ENCODE results near the gene CELSR2.

Gene CELSR2

GRCh38 chr1:109252893-109253802, 3.8 kb downstream of the CELSR2 start:
- no peak for FAIRE-seq

GRCh38 chr1:109253803-109254620, 4.7 kb downstream of the CELSR2 start:
- FAIRE-seq, result no peak

GRCh38 chr1:109254621-109255096, 5.3 kb downstream of the CELSR2 start:
- FAIRE-seq, result no peak

DNA sequence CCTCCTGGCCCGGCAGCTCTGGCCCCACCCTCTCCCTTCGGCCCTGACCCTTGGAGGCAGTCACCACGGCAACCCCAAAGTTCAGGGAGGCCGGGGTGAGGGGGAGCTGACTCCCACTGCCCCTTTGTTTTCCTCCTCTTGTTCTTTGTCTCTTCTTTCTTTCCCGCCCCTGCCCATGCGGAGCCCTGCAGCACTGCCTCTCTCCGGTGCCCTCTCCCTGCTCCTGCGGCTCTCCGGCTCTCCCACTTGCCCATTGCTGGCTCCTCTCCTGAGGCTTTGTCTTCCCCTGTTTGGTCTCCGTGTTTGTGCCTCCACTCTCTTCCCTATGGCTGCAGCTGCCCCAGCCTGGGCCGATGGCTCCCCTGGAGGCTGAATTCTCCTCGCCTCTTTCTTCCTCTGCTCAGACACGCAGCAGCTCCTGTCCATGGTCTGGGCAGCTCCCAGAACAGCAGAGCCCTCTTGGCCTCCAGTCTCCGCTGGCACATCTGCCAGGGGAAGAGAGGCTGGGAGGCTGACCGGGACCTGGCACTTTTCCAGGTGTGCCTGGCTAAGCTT, 5.8 kb downstream of the CELSR2 start:
- FAIRE-seq, result no peak

GRCh38 chr1:109255678-109256077, 6.3 kb downstream of the CELSR2 start:
- FAIRE-seq, result no peak

GRCh38 chr1:109256085-109256484, 6.7 kb downstream of the CELSR2 start:
- no peak for FAIRE-seq

GRCh38 chr1:109256971-109257681, 7.8 kb downstream of the CELSR2 start:
- no peak for FAIRE-seq

- FAIRE-seq, result no peak
Measured at GRCh38 chr1:109257682-109258421, 8.5 kb downstream of the CELSR2 start.

- no peak for FAIRE-seq
Measured at GRCh38 chr1:109258481-109259466, 9.4 kb downstream of the CELSR2 start.

- FAIRE-seq, result no peak
Measured at GRCh38 chr1:109259674-109260557, 10.6 kb downstream of the CELSR2 start.

- no peak for FAIRE-seq
Measured at GRCh38 chr1:109261006-109261405, 11.7 kb downstream of the CELSR2 start.

DNA sequence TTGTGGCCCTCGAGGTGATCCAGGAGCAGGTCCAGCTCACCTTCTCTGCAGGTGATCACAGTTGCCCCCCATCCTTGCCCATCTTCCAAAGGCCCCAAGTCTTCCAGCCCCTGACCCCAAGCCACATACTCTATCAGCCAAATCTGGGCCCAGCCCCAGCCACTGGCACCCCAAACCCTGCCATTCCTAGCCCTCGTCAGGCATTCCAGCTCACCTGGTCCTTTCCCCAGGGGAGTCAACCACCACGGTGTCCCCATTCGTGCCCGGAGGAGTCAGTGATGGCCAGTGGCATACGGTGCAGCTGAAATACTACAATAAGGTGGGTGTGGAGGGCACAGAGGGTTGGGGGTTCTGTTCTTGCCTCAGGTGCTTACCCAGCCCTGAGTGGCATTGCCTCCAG, 12.2 kb downstream of the CELSR2 start:
- no peak for FAIRE-seq

- FAIRE-seq, result no peak
Measured at GRCh38 chr1:109262231-109263055, 13.1 kb downstream of the CELSR2 start.

- no peak for FAIRE-seq
Measured at GRCh38 chr1:109263234-109263596, 13.9 kb downstream of the CELSR2 start.

GRCh38 chr1:109263597-109264378, 14.4 kb downstream of the CELSR2 start:
- FAIRE-seq, result no peak

DNA sequence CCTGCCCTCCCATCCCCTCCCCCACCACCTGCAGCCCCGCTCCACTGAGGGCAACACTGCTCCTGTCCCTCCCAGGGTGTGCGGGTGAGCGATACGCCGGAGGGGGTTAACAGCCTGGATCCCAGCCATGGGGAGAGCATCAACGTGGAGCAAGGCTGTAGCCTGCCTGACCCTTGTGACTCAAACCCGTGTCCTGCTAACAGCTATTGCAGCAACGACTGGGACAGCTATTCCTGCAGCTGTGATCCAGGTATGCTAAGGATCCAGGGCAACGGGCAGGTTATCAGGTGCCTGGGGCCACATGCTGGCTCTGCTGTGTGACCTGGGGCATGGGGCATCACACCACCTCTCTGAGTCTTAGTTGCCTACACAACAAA, 15.0 kb downstream of the CELSR2 start:
- FAIRE-seq, result no peak

DNA sequence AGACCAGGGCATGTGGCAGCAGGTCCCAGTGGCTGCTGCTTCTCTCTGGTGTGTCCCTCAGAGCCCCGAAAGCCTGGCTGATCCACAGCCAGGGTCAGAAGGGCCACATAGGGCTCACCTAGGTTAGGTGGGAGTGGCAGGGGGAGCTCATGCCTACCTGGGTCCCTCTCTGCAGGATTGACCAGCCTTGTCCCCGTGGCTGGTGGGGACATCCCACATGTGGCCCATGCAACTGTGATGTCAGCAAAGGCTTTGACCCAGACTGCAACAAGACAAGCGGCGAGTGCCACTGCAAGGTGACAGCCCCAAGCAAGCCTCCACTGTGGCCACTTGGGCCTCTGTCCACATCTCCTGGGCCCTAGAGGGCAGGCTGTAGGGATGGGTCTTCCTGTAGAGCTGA, 15.7 kb downstream of the CELSR2 start:
- FAIRE-seq, result no peak

DNA sequence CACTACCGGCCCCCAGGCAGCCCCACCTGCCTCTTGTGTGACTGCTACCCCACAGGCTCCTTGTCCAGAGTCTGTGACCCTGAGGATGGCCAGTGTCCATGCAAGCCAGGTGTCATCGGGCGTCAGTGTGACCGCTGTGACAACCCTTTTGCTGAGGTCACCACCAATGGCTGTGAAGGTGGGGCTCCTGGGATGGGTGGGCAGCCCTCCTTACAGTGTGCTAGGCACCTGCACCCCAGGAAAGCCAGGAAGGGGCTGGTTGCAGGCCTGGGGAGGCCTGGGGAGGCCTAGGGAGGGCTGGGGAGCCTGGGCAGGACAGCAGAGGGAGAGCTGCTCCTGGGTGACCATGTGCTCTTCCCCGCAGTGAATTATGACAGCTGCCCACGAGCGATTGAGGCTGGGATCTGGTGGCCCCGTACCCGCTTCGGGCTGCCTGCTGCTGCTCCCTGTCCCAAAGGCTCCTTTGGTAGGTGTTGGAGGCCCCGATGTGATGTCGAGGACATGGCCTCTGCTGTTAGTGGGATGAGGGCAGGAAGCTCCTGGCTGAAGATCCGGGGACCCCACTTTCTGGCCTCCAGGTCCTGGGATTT, 16.5 kb downstream of the CELSR2 start:
- FAIRE-seq, result no peak
